ENCODE measurements around the gene CDKN1B. TPM values are rescaled to one million over a fixed set of nuclear protein-coding genes. Genes with fewer than 3 reads are reported as not detected.

Gene CDKN1B
- total RNA-seq, 8 experiments from 2014 or later, result 16.6 to 89.8 (median 68.6) TPM

DNA sequence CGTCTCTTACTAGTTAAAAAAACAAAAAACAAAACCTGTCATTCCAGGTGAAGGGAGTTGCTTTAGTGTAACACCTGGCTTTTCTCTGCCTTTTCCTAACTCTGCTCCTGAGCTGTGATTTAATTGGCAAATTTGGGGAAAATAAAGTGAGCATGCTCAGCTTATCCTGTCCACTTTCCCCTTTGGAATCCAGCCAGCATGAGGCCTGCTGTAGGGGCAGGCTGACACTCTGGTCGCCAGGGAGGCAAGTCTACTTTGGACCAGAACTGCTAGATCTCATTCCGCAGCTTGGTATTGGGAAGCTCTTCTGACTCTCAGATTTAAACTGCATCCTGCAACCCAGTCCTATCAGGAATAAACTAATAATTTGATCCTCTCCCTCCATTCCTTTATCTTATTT, 30.1 kb downstream of the CDKN1B start:
- H3K4me1 ChIP-seq (replicated peaks in 1 of 2), result peaks cover 0 to 7% of the 10 kb centered on the region in 2 donors
- H3K4me3 ChIP-seq, result no peak overlapping the region
- H3K27ac ChIP-seq, result no peak overlapping the region
- peak in 2 of 8 experiments; percentile 45 to 46 for ATAC-seq (replicated peaks in 6 of 8)
- 40 to 100% (median 75%) methylated on average over 1 to 3 of the region's 3 CpGs; no CpG with 5 or more reads in 2 of the 10 experiments for WGBS, 10 experiments
- in situ Hi-C loops (cut with MboI; ENCODE audit: low pct_unique_long_range_greater_than_20kb in 2 of 9, low sequenced_read_pairs in 9 of 9, unreplicated experiment in 9 of 9), result no loop called here

DNA sequence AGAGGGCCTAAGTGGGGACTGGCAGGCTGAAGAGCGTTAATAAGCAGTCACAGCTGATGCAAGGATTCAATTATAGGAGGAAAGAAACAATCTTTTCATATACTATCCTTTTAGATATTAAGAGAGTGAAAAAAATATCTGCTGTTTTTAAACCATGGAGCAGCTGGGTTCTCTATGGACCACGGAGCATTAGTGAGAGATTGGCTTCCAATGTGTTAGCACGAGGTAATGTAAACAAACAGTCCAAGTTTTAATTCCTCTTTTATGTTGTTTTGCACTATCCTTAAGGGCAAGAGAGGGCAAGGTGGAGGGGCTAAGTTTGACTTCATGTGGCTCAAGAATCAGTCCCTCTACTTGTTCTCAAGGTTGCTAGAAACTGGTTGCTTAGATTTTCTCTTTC, 30.9 kb downstream of the CDKN1B start:
- WGBS, 10 experiments, result 17 to 100% (median 86%) methylated on average over 1 to 3 of the region's 3 CpGs; no CpG with 5 or more reads in 2 of the 10 experiments
- in situ Hi-C loops (cut with MboI; ENCODE audit: low pct_unique_long_range_greater_than_20kb in 2 of 9, low sequenced_read_pairs in 9 of 9, unreplicated experiment in 9 of 9), result no loop called here
- no peak for ATAC-seq (replicated peaks in 6 of 8)

DNA sequence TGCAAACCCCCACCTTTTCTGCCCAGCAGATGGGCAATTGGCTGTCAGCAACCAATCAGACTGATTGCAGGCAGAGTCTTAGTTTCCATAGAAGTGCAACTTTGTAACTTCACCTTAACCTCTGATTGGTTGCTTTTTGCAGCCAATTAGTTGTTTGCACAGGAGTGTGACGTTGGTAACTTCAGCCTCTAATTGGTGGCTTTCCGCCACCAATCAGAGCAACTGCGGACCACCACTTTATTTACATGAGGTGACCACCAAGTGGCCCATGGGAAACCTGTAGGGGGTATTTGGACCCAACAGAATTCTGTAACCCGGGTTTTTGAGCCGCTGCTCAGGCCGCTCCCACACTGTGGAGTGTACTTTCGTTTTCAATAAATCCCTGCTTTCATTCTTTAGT, 32.3 kb downstream of the CDKN1B start:
- 60 to 100% (median 94%) methylated on average over 1 to 7 of the region's 7 CpGs; no CpG with 5 or more reads in 2 of the 10 experiments for WGBS, 10 experiments
- ATAC-seq (replicated peaks in 6 of 8), result peak in 1 of 8 experiments; percentile 80
- in situ Hi-C loops (cut with MboI; ENCODE audit: low pct_unique_long_range_greater_than_20kb in 2 of 9, low sequenced_read_pairs in 9 of 9, unreplicated experiment in 9 of 9), result no loop called here
- Histone ChIP-seq H3K4me3 (no peak overlapping the region), H3K27ac (no peak overlapping the region), H3K4me1 (replicated peaks in 1 of 2) (peaks cover 0 to 7% of the 10 kb centered on the region in 2 donors)

More for the DNA sequence above, 30.9 kb downstream of the CDKN1B start:
- H3K27ac ChIP-seq, result no peak overlapping the region
- no peak overlapping the region for H3K4me3 ChIP-seq
- H3K4me1 ChIP-seq (replicated peaks in 1 of 2), result peaks cover 0 to 7% of the 10 kb centered on the region in 2 donors

DNA sequence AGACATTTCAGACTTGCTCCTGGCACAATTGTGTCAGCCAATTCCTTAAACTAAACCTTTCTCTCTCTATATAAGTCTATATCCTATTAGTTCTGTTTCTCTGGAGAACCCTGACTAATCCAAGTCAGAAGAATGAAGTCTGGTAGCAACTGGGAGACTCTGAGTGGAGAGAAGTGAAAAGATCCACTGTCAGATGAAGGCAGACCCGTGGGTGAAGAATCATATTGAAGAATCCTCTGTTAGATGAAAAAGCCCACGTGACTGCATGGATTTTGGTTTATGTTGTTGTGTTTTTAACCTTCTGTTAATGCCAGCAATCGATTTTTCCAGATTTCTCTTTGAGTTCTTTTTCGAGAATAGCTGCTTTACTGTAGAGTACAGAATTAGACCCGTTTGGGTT, 38.8 kb downstream of the CDKN1B start:
- Histone ChIP-seq H3K4me3 (no peak overlapping the region), H3K27ac (no peak overlapping the region), H3K4me1 (replicated peaks in 1 of 2) (peaks cover 3 to 8% of the 10 kb centered on the region in 2 donors)
- WGBS, 10 experiments, result 29 to 100% (median 77%) methylated on average over 2 to 5 of the region's 5 CpGs; no CpG with 5 or more reads in 1 of the 10 experiments
- in situ Hi-C loops (cut with MboI; ENCODE audit: low pct_unique_long_range_greater_than_20kb in 2 of 9, low sequenced_read_pairs in 9 of 9, unreplicated experiment in 9 of 9), result no loop called here
- ATAC-seq (replicated peaks in 6 of 8), result no peak

DNA sequence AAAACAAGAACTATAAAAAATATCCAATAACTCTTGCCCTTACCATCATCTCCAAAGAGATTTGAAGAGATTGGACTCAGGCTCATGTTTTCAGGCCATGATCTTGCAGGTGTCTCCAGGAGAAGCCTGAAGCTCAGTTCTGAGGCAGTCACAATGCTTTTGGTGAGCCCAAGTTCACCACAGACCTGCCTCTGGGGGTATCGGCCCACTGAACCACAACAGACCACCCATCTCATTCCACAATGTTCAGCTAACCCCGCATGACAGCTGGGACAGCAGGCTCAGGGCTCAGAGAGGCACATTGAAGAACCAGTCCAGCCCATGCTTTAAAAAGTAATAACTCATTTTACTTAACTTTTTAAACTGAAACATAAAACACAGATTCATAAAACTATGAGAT, 40.0 kb downstream of the CDKN1B start:
- H3K4me3 ChIP-seq, result no peak overlapping the region
- peaks cover 3 to 8% of the 10 kb centered on the region in 2 donors for H3K4me1 ChIP-seq (replicated peaks in 1 of 2)
- 80 to 100% (median 100%) methylated on average over 1 to 2 of the region's 2 CpGs; no CpG with 5 or more reads in 7 of the 10 experiments for WGBS, 10 experiments
- no peak for ATAC-seq (replicated peaks in 6 of 8)
- no peak overlapping the region for H3K27ac ChIP-seq
- in situ Hi-C loops (cut with MboI; ENCODE audit: low pct_unique_long_range_greater_than_20kb in 2 of 9, low sequenced_read_pairs in 9 of 9, unreplicated experiment in 9 of 9), result no loop called here

DNA sequence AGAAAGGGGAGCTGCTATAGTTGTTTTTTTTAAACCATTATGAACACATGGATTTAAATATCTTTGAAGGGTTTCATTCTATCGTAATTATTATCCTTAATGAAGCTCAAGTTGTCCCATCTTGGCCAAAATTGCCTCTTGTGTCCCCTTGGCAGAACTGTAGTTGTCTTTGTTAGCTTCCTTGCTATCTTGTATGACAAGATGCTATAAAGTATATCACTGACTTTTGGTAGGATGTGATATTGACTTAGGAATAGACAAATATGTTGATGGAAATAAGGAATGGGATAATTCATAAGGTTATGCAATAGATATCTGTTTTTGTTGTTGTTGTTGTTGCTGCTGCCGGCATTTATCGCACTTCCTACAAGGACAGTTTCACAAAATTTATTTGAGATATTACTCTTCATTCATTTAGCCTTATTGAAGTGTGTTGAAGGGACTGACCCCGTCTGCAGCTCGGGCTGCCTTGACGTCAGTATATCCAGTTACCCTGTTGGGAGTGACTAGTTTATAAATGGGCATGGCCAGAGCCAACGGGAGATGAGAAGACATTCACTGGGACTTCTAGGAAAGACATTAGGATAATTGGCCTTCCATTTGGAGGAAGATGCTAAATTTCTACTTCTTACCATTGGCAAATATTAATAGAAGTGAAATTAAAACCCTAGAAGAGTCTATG, 42.2 kb downstream of the CDKN1B start:
- in situ Hi-C loops (cut with MboI; ENCODE audit: low pct_unique_long_range_greater_than_20kb in 2 of 9, low sequenced_read_pairs in 9 of 9, unreplicated experiment in 9 of 9), result no loop called here
- H3K4me3 ChIP-seq, result no peak overlapping the region
- WGBS, 10 experiments, result 40 to 100% (median 92%) methylated on average over 1 to 7 of the region's 7 CpGs
- H3K27ac ChIP-seq, result peak overlapping the region in 1 of 2 donors; percentile 51
- peaks cover 3 to 8% of the 10 kb centered on the region in 2 donors for H3K4me1 ChIP-seq (replicated peaks in 1 of 2)
- ATAC-seq (replicated peaks in 6 of 8), result no peak

DNA sequence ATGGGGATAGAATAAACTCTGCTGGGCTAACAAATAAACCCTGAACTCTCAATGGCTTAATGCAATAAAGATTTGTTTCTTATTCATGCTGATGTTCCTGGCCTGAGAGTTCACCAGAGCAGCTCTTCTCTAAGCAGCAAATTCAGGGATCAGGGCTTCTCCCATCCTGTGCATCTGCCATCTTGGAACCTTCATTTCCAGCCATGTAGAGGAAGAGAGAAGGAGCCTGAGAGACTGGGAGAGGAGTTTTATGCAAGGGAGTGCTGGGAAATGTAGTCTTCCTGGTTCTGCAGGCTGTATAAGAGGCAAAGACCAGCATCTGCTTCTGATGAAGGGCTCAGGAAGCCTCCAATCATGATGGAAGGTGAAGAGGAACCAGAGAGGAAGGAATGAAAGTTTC, 47.7 kb downstream of the CDKN1B start:
- Histone ChIP-seq H3K4me3 (no peak overlapping the region), H3K27ac (no peak overlapping the region), H3K4me1 (replicated peaks in 1 of 2) (no peaks in the 10 kb centered on the region)
- no peak for ATAC-seq (replicated peaks in 6 of 8)
- in situ Hi-C loops (cut with MboI; ENCODE audit: low pct_unique_long_range_greater_than_20kb in 2 of 9, low sequenced_read_pairs in 9 of 9, unreplicated experiment in 9 of 9), result no loop called here

DNA sequence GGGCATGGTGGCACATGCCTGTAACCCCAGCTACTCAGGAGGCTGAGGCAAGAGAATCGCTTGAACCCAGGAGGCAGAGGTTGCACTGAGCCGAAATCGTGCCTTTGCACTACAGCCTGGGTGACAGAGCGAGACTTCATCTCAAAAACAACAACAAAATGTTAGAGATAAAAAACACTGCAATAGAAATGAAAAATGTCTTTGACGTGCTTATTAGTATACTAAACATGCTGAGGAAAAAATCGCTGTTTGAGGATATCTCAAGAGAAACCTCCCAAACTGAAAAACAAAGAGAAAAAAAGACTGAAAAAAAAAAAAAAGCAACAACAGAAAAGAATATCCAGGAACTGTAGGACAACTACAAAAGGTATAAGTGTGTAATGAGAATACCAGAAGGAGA, 53.1 kb downstream of the CDKN1B start:
- H3K4me3 ChIP-seq, result no peak overlapping the region
- H3K4me1 ChIP-seq (replicated peaks in 1 of 2), result no peaks in the 10 kb centered on the region
- H3K27ac ChIP-seq, result no peak overlapping the region
- no peak for ATAC-seq (replicated peaks in 6 of 8)
- 87 to 100% (median 91%) methylated on average over 2 to 6 of the region's 6 CpGs for WGBS, 10 experiments
- in situ Hi-C loops (cut with MboI; ENCODE audit: low pct_unique_long_range_greater_than_20kb in 2 of 9, low sequenced_read_pairs in 9 of 9, unreplicated experiment in 9 of 9), result no loop called here

Other genes with a start within 250 kb of the CDKN1B start
- 10 to 100 TPM in 6 of 8 experiments, 1 to 10 TPM in 2; 5.3 to 33.9 (median 25.0) TPM for gene DUSP16, start 154.5 kb upstream of the CDKN1B start, total RNA-seq
- 10 to 100 TPM; 13.4 to 27.1 (median 16.6) TPM for gene CREBL2, start 105.5 kb upstream of the CDKN1B start, total RNA-seq
- 10 to 100 TPM in 5 of 8 experiments, under 1 TPM in 2, not detected in 1; 0.25 to 37.7 (median 17.6) TPM for gene GPR19, start 21.2 kb upstream of the CDKN1B start, total RNA-seq
- 10 to 100 TPM in 3 of 8 experiments, 1 to 10 TPM in 5; 2.0 to 29.5 (median 4.2) TPM for gene APOLD1, start 68.3 kb downstream of the CDKN1B start, total RNA-seq
- gene DDX47, start 96.0 kb downstream of the CDKN1B start, total RNA-seq, result 10 to 100 TPM; 47.8 to 77.1 (median 61.5) TPM
- 10 to 100 TPM in 3 of 8 experiments, 1 to 10 TPM in 3, under 1 TPM in 2; 0.21 to 72.8 (median 3.4) TPM for gene GPRC5A, start 174.2 kb downstream of the CDKN1B start, total RNA-seq
- 1 to 10 TPM in 2 of 8 experiments, under 1 TPM in 3, not detected in 3; 0.66 to 4.7 (median 0.88) TPM for gene GPRC5D, start 234.8 kb downstream of the CDKN1B start, total RNA-seq

All from motor neuron (in vitro differentiated cells).